ENCODE measurements around the gene PSAP.

Gene PSAP

DNA sequence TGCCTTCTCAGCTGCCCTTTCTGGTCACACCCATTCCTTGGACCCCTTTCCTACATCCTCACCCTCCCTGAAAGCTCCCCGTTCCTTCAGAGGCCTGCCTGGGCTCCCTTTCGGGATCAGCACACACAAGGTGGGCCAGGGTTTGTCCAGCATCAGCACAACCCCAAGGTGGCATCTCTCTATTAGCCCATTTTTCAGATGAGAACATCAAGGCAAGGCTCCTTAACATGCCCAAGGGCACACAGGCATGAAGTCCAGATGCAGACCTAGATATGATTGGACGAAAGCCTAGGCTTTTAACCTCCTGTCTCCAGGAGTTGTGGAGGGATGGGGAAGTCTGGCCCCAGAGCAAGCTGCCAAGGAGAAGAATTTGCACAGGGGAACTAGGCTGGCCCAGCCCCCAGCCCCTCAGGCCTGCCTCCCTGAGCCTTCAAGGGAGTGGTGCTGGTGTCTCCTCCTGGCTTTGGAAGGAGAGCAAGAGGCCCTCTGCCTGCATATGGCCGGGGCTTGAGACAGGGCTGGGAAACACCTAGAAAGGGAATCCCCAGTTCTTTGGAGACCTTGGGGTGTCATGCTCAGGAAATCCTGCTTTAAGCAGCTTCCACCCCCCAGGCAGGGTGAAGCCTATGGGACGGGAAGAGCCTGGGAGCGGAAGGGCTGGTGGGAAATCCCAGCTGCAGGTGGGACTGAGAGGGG is 68.7 kb downstream of the PSAP start:
- H3K9me3 ChIP-seq (replicated peaks; ENCODE audit: insufficient read depth, low read length): no peaks in the 10 kb centered on the region
- H3K9me2 ChIP-seq (replicated peaks; ENCODE audit: insufficient read depth, low read length): no peaks in the 10 kb centered on the region
- H3K4me3 ChIP-seq (ENCODE audit: low read length): no peak overlapping the region
- no peaks in the 10 kb centered on the region for H3K36me3 ChIP-seq (replicated peaks; ENCODE audit: insufficient read depth, low read length)
- H3K9ac ChIP-seq (ENCODE audit: low read length): no peak overlapping the region
- no peak overlapping the region for H3K4me2 ChIP-seq (ENCODE audit: low read depth, low read length)
- H3K4me1 ChIP-seq (ENCODE audit: low read length): no peaks in the 10 kb centered on the region
- H3K27me3 ChIP-seq (replicated peaks; ENCODE audit: insufficient read depth, low read length): peaks cover 75% of the 10 kb centered on the region
- H2AFZ ChIP-seq (ENCODE audit: low read length): no peak overlapping the region
- no peaks in the 10 kb centered on the region for H3F3A ChIP-seq (ENCODE audit: insufficient read depth, low read length)
- H3K79me2 ChIP-seq (ENCODE audit: low read length): no peaks in the 10 kb centered on the region
- no peak overlapping the region for H3K27ac ChIP-seq (ENCODE audit: low read length)
- no peak for DNase-seq
- TF ChIP-seq EZH2 (optimal IDR thresholded peaks at IDR 0.05; ENCODE audit: low read depth, low read length) (no peak), EZH2phosphoT487 (IDR thresholded peaks at IDR 0.05; ENCODE audit: low read length) (no peak)
- TF ChIP-seq, protein P1, sequence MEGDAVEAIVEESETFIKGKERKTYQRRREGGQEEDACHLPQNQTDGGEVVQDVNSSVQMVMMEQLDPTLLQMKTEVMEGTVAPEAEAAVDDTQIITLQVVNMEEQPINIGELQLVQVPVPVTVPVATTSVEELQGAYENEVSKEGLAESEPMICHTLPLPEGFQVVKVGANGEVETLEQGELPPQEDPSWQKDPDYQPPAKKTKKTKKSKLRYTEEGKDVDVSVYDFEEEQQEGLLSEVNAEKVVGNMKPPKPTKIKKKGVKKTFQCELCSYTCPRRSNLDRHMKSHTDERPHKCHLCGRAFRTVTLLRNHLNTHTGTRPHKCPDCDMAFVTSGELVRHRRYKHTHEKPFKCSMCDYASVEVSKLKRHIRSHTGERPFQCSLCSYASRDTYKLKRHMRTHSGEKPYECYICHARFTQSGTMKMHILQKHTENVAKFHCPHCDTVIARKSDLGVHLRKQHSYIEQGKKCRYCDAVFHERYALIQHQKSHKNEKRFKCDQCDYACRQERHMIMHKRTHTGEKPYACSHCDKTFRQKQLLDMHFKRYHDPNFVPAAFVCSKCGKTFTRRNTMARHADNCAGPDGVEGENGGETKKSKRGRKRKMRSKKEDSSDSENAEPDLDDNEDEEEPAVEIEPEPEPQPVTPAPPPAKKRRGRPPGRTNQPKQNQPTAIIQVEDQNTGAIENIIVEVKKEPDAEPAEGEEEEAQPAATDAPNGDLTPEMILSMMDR (IDR thresholded peaks at IDR 0.05; ENCODE audit: low read length): no peak
- H4K20me1 ChIP-seq (ENCODE audit: insufficient read depth, low read length): no peaks in the 10 kb centered on the region

DNA sequence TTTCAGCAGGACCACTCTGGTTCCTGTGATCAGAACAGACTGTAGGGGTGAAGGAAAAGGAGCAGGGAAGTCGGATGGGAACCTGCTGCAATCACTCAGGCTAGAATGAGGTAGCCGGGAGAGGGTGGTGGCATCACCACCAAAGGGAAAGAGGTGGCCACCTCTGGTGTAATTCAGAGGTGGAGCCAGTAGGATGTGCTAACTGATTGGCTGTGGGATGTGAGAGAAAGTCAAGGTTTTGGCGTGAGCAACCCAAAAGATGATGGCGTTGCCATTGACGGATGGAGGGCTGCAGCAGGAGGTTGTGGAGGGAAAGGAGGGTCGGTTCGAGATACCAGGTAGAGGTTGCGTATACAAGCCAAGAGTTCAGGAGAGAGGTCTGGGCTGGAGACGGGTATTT is 70.3 kb downstream of the PSAP start:
- H3K4me3 ChIP-seq (ENCODE audit: low read length): no peak overlapping the region
- H3K4me1 ChIP-seq (ENCODE audit: low read length): no peaks in the 10 kb centered on the region
- H3K9ac ChIP-seq (ENCODE audit: low read length): no peak overlapping the region
- H2AFZ ChIP-seq (ENCODE audit: low read length): no peak overlapping the region
- no peak overlapping the region for H3K27ac ChIP-seq (ENCODE audit: low read length)
- peaks cover 59% of the 10 kb centered on the region for H3K27me3 ChIP-seq (replicated peaks; ENCODE audit: insufficient read depth, low read length)
- H3K4me2 ChIP-seq (ENCODE audit: low read depth, low read length): no peak overlapping the region
- H3F3A ChIP-seq (ENCODE audit: insufficient read depth, low read length): no peaks in the 10 kb centered on the region
- no peak for DNase-seq
- H3K9me3 ChIP-seq (replicated peaks; ENCODE audit: insufficient read depth, low read length): no peaks in the 10 kb centered on the region
- H3K9me2 ChIP-seq (replicated peaks; ENCODE audit: insufficient read depth, low read length): no peaks in the 10 kb centered on the region
- no peak for TF ChIP-seq EZH2phosphoT487 (IDR thresholded peaks at IDR 0.05; ENCODE audit: low read length)
- no peak for TF ChIP-seq EZH2 (optimal IDR thresholded peaks at IDR 0.05; ENCODE audit: low read depth, low read length)
- TF ChIP-seq, protein P1 (IDR thresholded peaks at IDR 0.05; ENCODE audit: low read length): no peak
- no peaks in the 10 kb centered on the region for H4K20me1 ChIP-seq (ENCODE audit: insufficient read depth, low read length)
- H3K79me2 ChIP-seq (ENCODE audit: low read length): no peaks in the 10 kb centered on the region
- H3K36me3 ChIP-seq (replicated peaks; ENCODE audit: insufficient read depth, low read length): no peaks in the 10 kb centered on the region

- Histone ChIP-seq H2AFZ (ENCODE audit: low read length) (no peak overlapping the region), H3K9me3 (replicated peaks; ENCODE audit: insufficient read depth, low read length) (no peaks in the 10 kb centered on the region), H4K20me1 (ENCODE audit: insufficient read depth, low read length) (no peaks in the 10 kb centered on the region), H3K9me2 (replicated peaks; ENCODE audit: insufficient read depth, low read length) (no peaks in the 10 kb centered on the region), H3K4me1 (ENCODE audit: low read length) (no peaks in the 10 kb centered on the region), H3K36me3 (replicated peaks; ENCODE audit: insufficient read depth, low read length) (no peaks in the 10 kb centered on the region), H3K4me2 (ENCODE audit: low read depth, low read length) (no peak overlapping the region), H3K79me2 (ENCODE audit: low read length) (no peaks in the 10 kb centered on the region), H3K9ac (ENCODE audit: low read length) (no peak overlapping the region), H3F3A (ENCODE audit: insufficient read depth, low read length) (no peaks in the 10 kb centered on the region), H3K4me3 (ENCODE audit: low read length) (no peak overlapping the region), H3K27me3 (replicated peaks; ENCODE audit: insufficient read depth, low read length) (peaks cover 53% of the 10 kb centered on the region), H3K27ac (ENCODE audit: low read length) (no peak overlapping the region)
- no peak for DNase-seq
- no peak for TF ChIP-seq EZH2phosphoT487 (IDR thresholded peaks at IDR 0.05; ENCODE audit: low read length)
- TF ChIP-seq EZH2 (optimal IDR thresholded peaks at IDR 0.05; ENCODE audit: low read depth, low read length): no peak
- TF ChIP-seq, protein P1 (IDR thresholded peaks at IDR 0.05; ENCODE audit: low read length): no peak
Observed at GRCh38 chr10:71780156-71780555, 70.9 kb downstream of the PSAP start.

Measured in MM.1S (cell line).